Esophagus (tissue), 2 donors: ENCODE measurements around the gene NLRP5. TPM values are rescaled to one million over a fixed set of nuclear protein-coding genes. Genes with fewer than 3 reads are reported as not detected.
"Not testable (repeated sequence)": the region's sequence is repeated elsewhere in the genome, so short reads cannot be mapped to it uniquely, and the experiment has no call there.

Experiments
- H3K27ac ChIP-seq, 2 donors: one replicate each; pipeline ENCODE4 v1.5.1; 2013; ENCODE audit warnings: low read depth in 2 of 2, mild to moderate bottlenecking in 2 of 2, inconsistent platforms in 1 of 2, low read length in 1 of 2, moderate library complexity in 1 of 2
- H3K27me3 ChIP-seq, 2 donors: one replicate each; pipeline ENCODE4 v1.6.1; 2013; ENCODE audit warnings: low read length in 2 of 2, control low read depth in 1 of 2, mild to moderate bottlenecking in 1 of 2; ENCODE audit not compliant: insufficient read depth in 2 of 2, control insufficient read depth in 1 of 2
- H3K36me3 ChIP-seq, 2 donors: one replicate each; pipeline ENCODE4 v1.6.1; 2013; ENCODE audit warnings: low read length in 1 of 2; ENCODE audit not compliant: control insufficient read depth in 2 of 2, insufficient read depth in 2 of 2
- H3K4me1 ChIP-seq, 2 donors: one replicate each; pipeline ENCODE4 v1.6.1; 2013; ENCODE audit warnings: low read length in 1 of 2; ENCODE audit not compliant: control insufficient read depth in 2 of 2, insufficient read depth in 2 of 2
- H3K4me3 ChIP-seq, 2 donors: one replicate each; pipeline ENCODE4 v1.5.1; 2013; ENCODE audit warnings: low read length in 2 of 2, mild to moderate bottlenecking in 2 of 2, low read depth in 1 of 2, moderate library complexity in 1 of 2
- H3K9me3 ChIP-seq, 2 donors: one replicate each; pipeline ENCODE4 v1.6.1; 2013; ENCODE audit warnings: mild to moderate bottlenecking in 2 of 2, low read depth in 1 of 2, low read length in 1 of 2, moderate library complexity in 1 of 2; ENCODE audit not compliant: control insufficient read depth in 2 of 2, insufficient read depth in 1 of 2
- WGBS, 2 donors: extraction: QIAGEN DNeasy Blood & Tissue Kit; methylation state at CpG; one replicate each; pipeline ENCODE4 v1.1.7; 2013; 5-methylcytosine and 5-hydroxymethylcytosine counted together
- polyA plus RNA-seq, 2 donors: library from polyadenylated mRNA; stranded (reverse); fragments of 200-250 nt; gene quantifications; one replicate each; pipeline ENCODE4 v1.2.3, GENCODE V29; 2013
- donor health status: healthy with polysubstance abuse.
- donor health status: Bipolar disorder and iron deficiency.

Gene NLRP5
- polyA plus RNA-seq, 2 donors: not detected

DNA sequence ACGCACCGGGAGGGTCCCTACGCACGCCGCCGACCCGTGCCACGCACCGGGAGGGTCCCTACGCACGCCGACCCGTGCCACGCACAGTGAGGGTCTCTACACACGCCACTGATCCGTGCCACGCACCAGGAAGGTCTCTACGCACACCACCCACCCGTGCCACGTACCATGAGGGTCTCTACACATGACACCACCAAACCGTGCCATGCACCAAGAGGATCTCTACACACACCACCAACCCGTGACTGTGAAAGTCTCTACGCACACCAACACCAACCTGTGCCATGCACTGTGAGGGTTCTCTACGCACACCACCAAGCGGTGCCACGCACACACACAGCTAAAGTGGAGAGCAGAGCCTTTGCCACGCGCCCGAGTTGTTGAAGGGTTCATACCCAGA, 117.8 kb downstream of the NLRP5 start:
- Histone ChIP-seq H3K27ac (no peak overlapping the region), H3K36me3 (peaks cover 0 to 35% of the 10 kb centered on the region in 2 donors), H3K4me1 (peaks cover 11 to 21% of the 10 kb centered on the region in 2 donors), H3K4me3 (no peak overlapping the region), H3K9me3 (no peaks in the 10 kb centered on the region), H3K27me3 (no peaks in the 10 kb centered on the region)
- 94 to 96% methylated on average over 23 to 29 of the region's 29 CpGs for WGBS, 2 donors

DNA sequence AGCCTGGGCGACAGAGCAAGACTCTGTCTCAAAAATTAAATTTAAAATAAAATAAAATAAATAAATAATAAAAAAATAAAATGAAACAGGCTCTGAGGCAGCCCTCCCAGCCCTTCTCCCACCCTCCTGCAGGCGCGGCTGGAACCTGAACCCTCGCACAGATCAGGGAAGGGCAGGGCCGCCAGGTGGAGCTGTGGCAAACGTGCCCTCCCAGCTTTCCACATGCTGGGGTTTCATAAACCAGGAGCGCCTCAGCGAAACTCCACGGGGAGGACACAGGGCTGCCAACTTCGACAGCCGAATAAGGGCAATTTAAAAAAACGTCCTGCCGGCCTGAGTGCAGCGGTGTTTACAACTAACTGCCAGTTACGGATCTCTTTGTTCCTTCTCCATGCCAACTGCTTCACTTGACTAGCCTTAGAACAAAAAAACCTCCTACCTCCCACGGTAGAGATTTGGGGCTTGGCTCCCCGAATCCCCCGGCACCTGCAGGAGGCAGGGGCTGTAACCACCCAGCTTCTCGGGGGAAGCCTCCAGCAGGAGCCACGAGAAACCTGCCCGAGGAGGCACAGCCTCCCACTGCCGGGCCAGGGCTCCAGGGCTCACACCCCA, 118.6 kb downstream of the NLRP5 start:
- Histone ChIP-seq H3K4me3 (no peak overlapping the region), H3K9me3 (no peaks in the 10 kb centered on the region), H3K36me3 (peaks cover 0 to 28% of the 10 kb centered on the region in 2 donors), H3K27ac (peak overlapping the region; percentile 39 to 71), H3K27me3 (no peaks in the 10 kb centered on the region), H3K4me1 (peaks cover 11 to 22% of the 10 kb centered on the region in 2 donors)
- 15 to 16% methylated on average over 22 of the region's 22 CpGs for whole genome bisulfite sequencing, 2 donors

GRCh38 chr19:56105831-56106396, 119.3 kb downstream of the NLRP5 start:
- Histone ChIP-seq H3K27ac (peak overlapping the region; percentile 0 to 39), H3K4me1 (peaks cover 14 to 26% of the 10 kb centered on the region in 2 donors), H3K36me3 (peaks cover 0 to 21% of the 10 kb centered on the region in 2 donors)
- not testable (repeated sequence) for H3K9me3 ChIP-seq, H3K4me3 ChIP-seq, H3K27me3 ChIP-seq
- WGBS, 2 donors: 89 to 94% methylated on average over 61 of the region's 61 CpGs

GRCh38 chr19:56106397-56106849, 119.8 kb downstream of the NLRP5 start:
- H3K4me3 ChIP-seq: no peak overlapping the region
- 83 to 86% methylated on average over 27 of the region's 27 CpGs for WGBS, 2 donors
- H3K36me3 ChIP-seq: peaks cover 0 to 17% of the 10 kb centered on the region in 2 donors
- H3K27ac ChIP-seq: peak overlapping the region in 1 of 2 donors; percentile 1
- no peaks in the 10 kb centered on the region for H3K27me3 ChIP-seq
- no peaks in the 10 kb centered on the region for H3K9me3 ChIP-seq
- H3K4me1 ChIP-seq: peaks cover 16 to 30% of the 10 kb centered on the region in 2 donors

GRCh38 chr19:56106993-56107392, 120.4 kb downstream of the NLRP5 start:
- Histone ChIP-seq H3K27me3 (no peaks in the 10 kb centered on the region), H3K4me1 (peaks cover 16 to 30% of the 10 kb centered on the region in 2 donors), H3K9me3 (no peaks in the 10 kb centered on the region), H3K36me3 (peaks cover 0 to 17% of the 10 kb centered on the region in 2 donors), H3K27ac (peak overlapping the region in 1 of 2 donors; percentile 1), H3K4me3 (no peak overlapping the region)
- 84 to 88% methylated on average over 11 of the region's 11 CpGs for WGBS, 2 donors

DNA sequence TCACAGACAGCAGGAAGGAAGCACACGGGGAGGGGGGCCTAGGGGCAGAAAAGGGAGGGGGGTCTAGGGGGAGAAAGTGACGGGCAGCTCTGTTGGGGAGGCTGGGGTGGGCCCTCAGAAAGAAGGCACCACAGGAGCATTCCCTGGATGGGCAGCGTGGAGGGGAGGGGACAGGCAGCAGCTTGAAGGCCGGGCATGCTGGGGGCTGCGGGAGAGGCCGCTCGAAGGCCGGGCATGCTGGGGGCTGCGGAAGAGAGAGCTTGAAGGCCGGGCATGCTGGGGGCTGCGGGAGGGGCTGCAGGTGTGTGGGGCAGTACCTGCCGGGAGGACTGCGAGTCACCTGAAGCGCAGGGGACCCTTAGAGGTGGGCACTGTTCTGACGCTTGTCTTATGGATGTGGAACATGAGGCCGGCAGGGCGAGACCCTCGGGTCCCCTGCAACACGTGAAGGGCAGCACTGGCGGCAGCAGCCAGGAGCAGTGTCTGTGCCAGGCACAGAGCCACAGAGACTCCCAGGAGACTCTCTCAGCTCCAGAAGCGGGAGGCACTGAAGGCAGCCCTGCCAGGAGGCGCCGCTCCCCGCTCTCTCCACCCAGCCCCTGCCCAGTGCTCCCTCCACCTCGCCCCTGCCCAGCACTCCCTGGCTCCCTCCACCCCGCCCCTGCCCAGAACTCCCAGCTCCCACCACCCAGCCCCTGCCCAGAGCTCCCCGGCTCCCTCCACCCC, 121.2 kb downstream of the NLRP5 start:
- H3K4me1 ChIP-seq: peaks cover 16 to 35% of the 10 kb centered on the region in 2 donors
- no peak overlapping the region for H3K4me3 ChIP-seq
- H3K36me3 ChIP-seq: peaks cover 0 to 12% of the 10 kb centered on the region in 2 donors
- no peaks in the 10 kb centered on the region for H3K9me3 ChIP-seq
- peak overlapping the region; percentile 38 to 80 for H3K27ac ChIP-seq
- 66 to 67% methylated on average over 25 to 27 of the region's 27 CpGs for WGBS, 2 donors
- no peaks in the 10 kb centered on the region for H3K27me3 ChIP-seq

GRCh38 chr19:56108447-56109195, 122.0 kb downstream of the NLRP5 start:
- Histone ChIP-seq H3K27me3 (no peaks in the 10 kb centered on the region), H3K9me3 (no peaks in the 10 kb centered on the region), H3K27ac (peak overlapping the region; percentile 6 to 80), H3K4me3 (no peak overlapping the region), H3K4me1 (peaks cover 19 to 42% of the 10 kb centered on the region in 2 donors), H3K36me3 (peaks cover 0 to 6% of the 10 kb centered on the region in 2 donors)
- WGBS, 2 donors: 27 to 28% methylated on average over 24 of the region's 24 CpGs

- no peak overlapping the region for H3K4me3 ChIP-seq
- H3K27ac ChIP-seq: peak overlapping the region in 1 of 2 donors; percentile 80
- 37 to 42% methylated on average over 13 of the region's 13 CpGs for WGBS, 2 donors
- H3K36me3 ChIP-seq: peaks cover 0 to 6% of the 10 kb centered on the region in 2 donors
- no peaks in the 10 kb centered on the region for H3K27me3 ChIP-seq
- peaks cover 19 to 42% of the 10 kb centered on the region in 2 donors for H3K4me1 ChIP-seq
- no peaks in the 10 kb centered on the region for H3K9me3 ChIP-seq
Observed at GRCh38 chr19:56109226-56109625, 122.7 kb downstream of the NLRP5 start.
